ENCODE results near the gene CD72. TPM values are rescaled to one million over a fixed set of nuclear protein-coding genes. Genes with fewer than 3 reads are reported as not detected.

The CD72 gene
- total RNA-seq, 4 donors from 2014 or later = 0.27 to 1.9 TPM; not detected in 2

- intact Hi-C loops (cut with DNase I) = loop anchor here (5.0 kb wide), 1 partner anchor 73 kb away; the partner anchor contains the start of genes CREB3 and TLN1
- H3K9me3 ChIP-seq = no peaks in the 10 kb centered on the region
- peaks cover 12 to 65% (median 22%) of the 10 kb centered on the region in 3 donors for H3K4me1 ChIP-seq
- peaks cover 0 to 26% (median 0%) of the 10 kb centered on the region in 3 donors for H3K36me3 ChIP-seq
- 47 to 86% methylated on average over 3 of the region's 3 CpGs for WGBS, 2 donors
- H3K4me3 ChIP-seq = peak overlapping the region in 3 of 4 donors; percentile 78 to 94 (median 90)
- no peak for TF ChIP-seq CTCF (IDR thresholded peaks at IDR 0.05)
- TF ChIP-seq POLR2A (IDR thresholded peaks at IDR 0.05) = peak in 1 of 4 donors; percentile 42
- H3K27me3 ChIP-seq = no peaks in the 10 kb centered on the region
- H3K27ac ChIP-seq = peak overlapping the region; percentile 91 to 98 (median 96)
- no peak for DNase-seq
Measured at GRCh38 chr9:35659340-35659739, 41.1 kb upstream of the CD72 start.

- H3K27me3 ChIP-seq = no peaks in the 10 kb centered on the region
- TF ChIP-seq POLR2A (IDR thresholded peaks at IDR 0.05) = no peak
- no peak for TF ChIP-seq CTCF (IDR thresholded peaks at IDR 0.05)
- H3K4me3 ChIP-seq = peak overlapping the region; percentile 75 to 94 (median 84)
- intact Hi-C loops (cut with DNase I) = loop anchor here (5.0 kb wide), 1 partner anchor 73 kb away; the partner anchor contains the start of genes CREB3 and TLN1
- no peak for DNase-seq
- peaks cover 11 to 61% (median 20%) of the 10 kb centered on the region in 3 donors for H3K4me1 ChIP-seq
- WGBS, 2 donors = 0% methylated on average over 2 of the region's 2 CpGs; no CpG with 5 or more reads in 1 of the 2 donors
- no peaks in the 10 kb centered on the region for H3K9me3 ChIP-seq
- H3K36me3 ChIP-seq = peaks cover 0 to 26% (median 0%) of the 10 kb centered on the region in 3 donors
- H3K27ac ChIP-seq = peak overlapping the region; percentile 91 to 98 (median 96)
Measured at GRCh38 chr9:35658968-35659220, 40.7 kb upstream of the CD72 start.

- Histone ChIP-seq H3K4me1 (peaks cover 11 to 57% (median 20%) of the 10 kb centered on the region in 3 donors), H3K27ac (peak within 1 kb of the TSS; percentile 91 to 98 (median 96)), H3K4me3 (peak within 1 kb of the TSS; percentile 75 to 94 (median 84)), H3K27me3 (no peaks in the 10 kb centered on the region), H3K36me3 (peaks cover 0 to 26% (median 0%) of the 10 kb centered on the region in 3 donors), H3K9me3 (no peaks in the 10 kb centered on the region)
- peak in 3 of 4 donors; percentile 83 to 94 (median 88) for TF ChIP-seq POLR2A (IDR thresholded peaks at IDR 0.05)
- TF ChIP-seq CTCF (IDR thresholded peaks at IDR 0.05) = peak; percentile 47 to 68 (median 61)
- DNase-seq = no peak
- intact Hi-C loops (cut with DNase I) = loop anchor here (5.0 kb wide), 1 partner anchor 74 kb away; the partner anchor contains the start of genes CREB3 and TLN1
- WGBS, 2 donors = 0% methylated on average over 10 to 29 of the region's 67 CpGs
Measured at GRCh38 chr9:35658137-35658967, 40.1 kb upstream of the CD72 start, which contains the start of gene CCDC107. Gene CCDC107 (plus strand): TSS chr9:35658292. CDS start chr9:35658380, 88 bp downstream.

GRCh38 chr9:35657546-35658136, 39.4 kb upstream of the CD72 start, which contains the start of gene RMRP:
Gene RMRP (minus strand): TSS chr9:35658019.
- DNase-seq = peak; percentile 71
- no peaks in the 10 kb centered on the region for H3K9me3 ChIP-seq
- intact Hi-C loops (cut with DNase I) = loop anchor here (5.0 kb wide), 1 partner anchor 75 kb away; the partner anchor contains the start of genes CREB3 and TLN1
- peak within 1 kb of the TSS; percentile 91 to 98 (median 96) for H3K27ac ChIP-seq
- H3K36me3 ChIP-seq = peaks cover 0 to 26% (median 0%) of the 10 kb centered on the region in 3 donors
- peaks cover 11 to 53% (median 24%) of the 10 kb centered on the region in 3 donors for H3K4me1 ChIP-seq
- 0% methylated on average over 7 to 12 of the region's 42 CpGs for WGBS, 2 donors
- peak in 4 of 6 experiments; percentile 28 to 59 (median 45) for TF ChIP-seq CTCF (IDR thresholded peaks at IDR 0.05)
- peak in 2 of 4 donors; percentile 22 to 59 for TF ChIP-seq POLR2A (IDR thresholded peaks at IDR 0.05)
- peak within 1 kb of the TSS; percentile 75 to 94 (median 84) for H3K4me3 ChIP-seq
- H3K27me3 ChIP-seq = no peaks in the 10 kb centered on the region

Data from esophagus squamous epithelium (tissue), 5 donors.